ENCODE data around the gene KCNQ4. TPM values are rescaled to one million over a fixed set of nuclear protein-coding genes. Genes with fewer than 3 reads are reported as not detected.

Gene KCNQ4
- total and polyA plus RNA-seq, 2 of the 8 experiments (the other 6 are each of a cell fraction or from before 2014, with no cell fraction given) = 2.2 to 3.9 TPM

- no peak for TF ChIP-seq NRF1 (IDR thresholded peaks at IDR 0.05; ENCODE audit: low read depth, low read length)
- TF ChIP-seq TCF12 (IDR thresholded peaks at IDR 0.05; ENCODE audit: low read depth, low read length) = no peak
- TF ChIP-seq EGR1 (IDR thresholded peaks at IDR 0.05; ENCODE audit: borderline replicate concordance, low read depth, low read length) = no peak
- no peak for TF ChIP-seq SUZ12 (IDR thresholded peaks at IDR 0.05; ENCODE audit: low read length)
- TF ChIP-seq SP1 (IDR thresholded peaks at IDR 0.05; ENCODE audit: low read depth, low read length) = no peak
Measured at GRCh38 chr1:40887012-40887378, 103.4 kb downstream of the KCNQ4 start (continued).
